Glutamatergic neuron (in vitro differentiated cells): Measurements from ENCODE around the gene TSC22D1. TPM values are rescaled to one million over a fixed set of nuclear protein-coding genes. Genes with fewer than 3 reads are reported as not detected.
A peak's percentile ranks its signal among the peaks of the same experiment; 100 is the strongest.

ENCODE experiments used
- DNase-seq: peaks from one replicate; pipeline ENCODE4 v3.0.0; 2022
- H3K27ac Mint-ChIP-seq: one replicate; pipeline ENCODE4 v1.8.0; 2020; ENCODE audit warnings: mild to moderate bottlenecking, mixed read lengths, inconsistent platforms; ENCODE audit not compliant: unreplicated experiment
- H3K27me3 Mint-ChIP-seq: one replicate; pipeline ENCODE4 v1.8.0; 2020; ENCODE audit warnings: mild to moderate bottlenecking, moderate library complexity, mixed read lengths, inconsistent platforms; ENCODE audit not compliant: unreplicated experiment
- H3K36me3 Mint-ChIP-seq: one replicate; pipeline ENCODE4 v1.8.0; 2020; ENCODE audit warnings: mild to moderate bottlenecking, mixed read lengths, inconsistent platforms; ENCODE audit not compliant: unreplicated experiment
- H3K4me1 Mint-ChIP-seq: one replicate; pipeline ENCODE4 v1.8.0; 2020; ENCODE audit warnings: mild to moderate bottlenecking, low read depth, mixed read lengths, inconsistent platforms; ENCODE audit not compliant: unreplicated experiment
- H3K4me3 Mint-ChIP-seq: one replicate; pipeline ENCODE4 v1.8.0; 2020; ENCODE audit warnings: mild to moderate bottlenecking, mixed read lengths, inconsistent platforms; ENCODE audit not compliant: unreplicated experiment
- H3K9me3 Mint-ChIP-seq: one replicate; pipeline ENCODE4 v1.8.0; 2020; ENCODE audit warnings: mild to moderate bottlenecking, moderate library complexity, mixed read lengths, inconsistent platforms; ENCODE audit not compliant: unreplicated experiment
- CTCF ChIP-seq: fragments of 200-600 bp; sonication (generic); IDR thresholded peaks from one replicate; pipeline ENCODE4 v1.5.0; 2021; ENCODE audit not compliant: partially characterized antibody, unreplicated experiment
- total RNA-seq: library from RNA; stranded (reverse); fragmentation: NEBNext Ultra II Directional; extraction: Animal tissue kit (Norgen Biotek cat#: 25700); gene quantifications from one replicate; pipeline ENCODE4 v1.2.1, GENCODE V29; 2021; ENCODE audit not compliant: unreplicated experiment

The TSC22D1 gene
- total RNA-seq, 1 donor from 2014 or later, result 111 TPM

GRCh38 chr13:44400736-44401135 is 175.4 kb downstream of the TSC22D1 start:
- Mint-ChIP-seq H3K4me3 (no peak overlapping the region), H3K9me3 (peaks cover 8% of the 10 kb centered on the region), H3K4me1 (peaks cover 74% of the 10 kb centered on the region), H3K36me3 (no peaks in the 10 kb centered on the region), H3K27ac (peak overlapping the region; percentile 65), H3K27me3 (peaks cover 7% of the 10 kb centered on the region)
- no peak for DNase-seq
- TF ChIP-seq CTCF, result no peak

GRCh38 chr13:44399074-44399473 is 177.1 kb downstream of the TSC22D1 start:
- Mint-ChIP-seq H3K4me1 (peaks cover 66% of the 10 kb centered on the region), H3K27me3 (peaks cover 6% of the 10 kb centered on the region), H3K27ac (peak overlapping the region; percentile 5), H3K36me3 (no peaks in the 10 kb centered on the region), H3K9me3 (peaks cover 8% of the 10 kb centered on the region), H3K4me3 (peak overlapping the region; percentile 53)
- TF ChIP-seq CTCF, result no peak
- no peak for DNase-seq

DNA sequence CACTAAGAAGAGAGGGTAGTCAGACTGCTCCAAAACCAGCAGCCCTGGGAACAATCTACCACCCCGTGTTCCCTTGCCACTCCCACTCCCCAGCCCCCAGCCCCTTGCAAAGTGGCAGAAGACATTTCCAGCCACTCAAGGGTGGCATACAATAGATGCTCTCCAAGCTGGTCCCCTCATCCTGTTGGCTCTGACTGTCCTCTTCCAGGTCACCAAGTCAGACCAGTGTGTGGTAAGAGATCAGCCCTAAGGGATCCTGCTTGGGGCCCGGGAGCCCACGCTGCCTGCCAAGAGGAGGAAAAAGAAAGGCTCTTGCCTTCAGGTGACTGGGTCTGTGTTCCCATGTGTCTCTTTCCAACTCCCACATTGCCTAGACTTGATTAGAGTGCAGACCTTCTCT is 177.5 kb downstream of the TSC22D1 start:
- Mint-ChIP-seq H3K36me3 (no peaks in the 10 kb centered on the region), H3K4me1 (peaks cover 62% of the 10 kb centered on the region), H3K4me3 (no peak overlapping the region), H3K27me3 (peaks cover 7% of the 10 kb centered on the region), H3K9me3 (peaks cover 8% of the 10 kb centered on the region), H3K27ac (no peak overlapping the region)
- TF ChIP-seq CTCF, result no peak
- no peak for DNase-seq

DNA sequence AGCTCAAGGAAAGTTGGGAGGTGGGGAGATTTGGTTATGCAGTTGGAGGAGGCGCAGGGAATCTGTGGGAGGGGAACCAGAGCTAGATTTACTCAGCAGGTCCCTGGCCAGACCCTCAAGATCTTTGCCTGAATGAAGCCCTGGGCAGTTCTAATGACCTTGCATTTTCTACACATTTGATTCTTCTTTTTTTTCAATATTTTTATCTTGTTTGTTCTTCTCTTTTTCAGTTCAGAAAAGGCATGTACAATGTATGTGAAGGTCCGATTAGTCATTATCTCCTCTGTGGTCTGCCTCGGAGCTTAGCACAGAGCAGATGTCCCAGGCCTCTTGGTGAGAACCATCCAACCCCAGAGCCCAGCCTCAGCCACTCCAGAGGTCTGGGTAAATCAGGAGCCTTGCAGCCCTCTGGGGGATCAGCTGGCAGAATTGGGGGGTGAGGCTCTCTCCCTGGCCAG is 178.3 kb downstream of the TSC22D1 start:
- peaks cover 57% of the 10 kb centered on the region for H3K4me1 Mint-ChIP-seq
- no peaks in the 10 kb centered on the region for H3K36me3 Mint-ChIP-seq
- peak overlapping the region; percentile 7 for H3K4me3 Mint-ChIP-seq
- H3K9me3 Mint-ChIP-seq, result peaks cover 8% of the 10 kb centered on the region
- DNase-seq, result no peak
- TF ChIP-seq CTCF, result no peak
- peaks cover 9% of the 10 kb centered on the region for H3K27me3 Mint-ChIP-seq
- peak overlapping the region; percentile 19 for H3K27ac Mint-ChIP-seq

DNA sequence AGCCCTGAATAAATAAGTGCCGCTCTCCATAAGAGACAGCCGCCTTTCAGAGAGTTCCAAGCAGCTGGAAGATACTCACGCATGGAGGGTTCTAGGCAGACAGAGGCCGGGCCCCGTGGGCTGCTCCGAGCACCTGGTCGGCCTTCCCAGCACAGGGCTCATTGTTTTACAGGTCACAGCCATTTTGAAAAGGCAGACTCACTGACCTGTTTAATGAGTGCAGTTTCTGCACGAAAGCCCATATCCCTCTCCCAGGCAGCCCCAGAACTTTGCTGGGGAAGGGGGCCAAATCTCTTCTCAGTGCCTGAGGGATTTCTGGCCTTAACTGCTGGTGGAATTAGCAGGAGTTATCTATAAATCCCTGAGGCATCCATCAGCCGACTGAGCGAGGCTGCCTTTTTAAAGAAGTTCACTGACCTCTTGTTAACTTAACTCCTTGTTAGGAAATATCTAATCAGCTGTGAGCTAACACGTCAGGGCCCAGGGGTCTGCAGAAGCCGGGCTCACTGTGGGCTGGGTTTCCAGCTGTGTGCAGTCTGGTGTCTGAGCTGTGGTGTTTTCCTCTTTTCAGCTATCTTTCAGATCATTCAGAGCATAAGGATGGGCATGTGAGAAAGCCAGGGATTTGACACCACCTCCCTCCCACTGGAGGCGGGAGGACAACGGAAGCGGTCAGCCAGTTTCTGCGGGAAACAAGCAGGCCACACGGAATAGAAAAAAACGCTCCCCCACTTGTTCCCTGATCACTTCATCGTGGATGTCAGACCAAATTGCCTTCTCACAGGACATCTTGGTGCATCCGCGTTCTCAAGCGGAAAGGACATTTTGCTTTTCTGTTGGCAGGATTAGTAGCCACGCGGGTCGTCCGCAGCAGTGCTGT is 179.2 kb downstream of the TSC22D1 start:
- DNase-seq, result no peak
- Mint-ChIP-seq H3K4me3 (peak overlapping the region; percentile 49), H3K36me3 (peaks cover 6% of the 10 kb centered on the region), H3K27me3 (peaks cover 9% of the 10 kb centered on the region), H3K4me1 (peaks cover 53% of the 10 kb centered on the region), H3K27ac (peak overlapping the region; percentile 81), H3K9me3 (peaks cover 12% of the 10 kb centered on the region)
- no peak for TF ChIP-seq CTCF
